Stimulated activated CD4-positive, alpha-beta T cell treated with anti-CD3 and anti-CD28 coated beads, Interleukin-1b, Interleukin-23, amount 100 ng/mL, for 1 hour (primary cell): ENCODE data around the gene HMGXB4.

Experiments
- DNase-seq, 2 donors: peaks; one replicate each; pipeline ENCODE4 v3.0.0-alpha.2; 2020; ENCODE audit warnings: low read depth in 2 of 2

HMGXB4 gene

DNA sequence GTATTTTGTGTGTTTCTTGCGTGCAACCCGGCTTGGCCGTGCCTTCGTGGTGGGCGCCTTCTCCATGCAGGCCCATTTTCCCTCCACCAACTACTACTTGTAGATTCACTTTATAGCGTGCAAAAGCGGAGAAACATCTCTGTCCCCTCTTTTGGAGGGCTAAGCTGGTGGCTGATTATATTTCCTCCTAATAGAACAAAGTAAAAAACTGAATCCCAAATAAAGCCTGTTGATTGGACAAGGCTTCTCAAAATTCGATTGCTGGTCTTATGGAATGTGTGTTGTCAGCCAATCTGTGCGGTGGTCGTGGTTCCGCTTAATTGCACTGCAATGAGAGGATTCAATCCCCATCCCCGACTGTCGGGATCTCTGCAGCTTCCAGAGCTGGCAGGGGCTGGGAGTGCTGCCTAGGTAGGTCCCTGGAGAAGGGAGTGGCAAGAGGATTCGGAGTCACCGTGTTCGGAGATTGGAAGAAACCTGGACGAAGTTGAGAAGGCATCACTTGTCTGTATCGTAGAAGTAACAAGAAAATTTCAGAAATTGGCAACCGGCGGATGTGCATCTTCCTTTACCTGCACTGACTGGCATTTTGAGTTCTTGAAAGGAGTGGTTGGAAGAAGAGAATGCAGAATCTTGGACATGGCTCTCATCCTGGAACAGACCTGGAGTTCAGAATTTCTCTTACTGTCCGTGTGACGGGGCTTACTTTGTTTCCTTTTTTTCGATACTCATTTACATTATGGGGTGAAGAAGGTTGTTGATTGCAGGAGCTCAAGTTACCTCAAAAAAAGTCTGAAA lies 1.1 kb downstream of the HMGXB4 start:
- DNase-seq: no peak

DNA sequence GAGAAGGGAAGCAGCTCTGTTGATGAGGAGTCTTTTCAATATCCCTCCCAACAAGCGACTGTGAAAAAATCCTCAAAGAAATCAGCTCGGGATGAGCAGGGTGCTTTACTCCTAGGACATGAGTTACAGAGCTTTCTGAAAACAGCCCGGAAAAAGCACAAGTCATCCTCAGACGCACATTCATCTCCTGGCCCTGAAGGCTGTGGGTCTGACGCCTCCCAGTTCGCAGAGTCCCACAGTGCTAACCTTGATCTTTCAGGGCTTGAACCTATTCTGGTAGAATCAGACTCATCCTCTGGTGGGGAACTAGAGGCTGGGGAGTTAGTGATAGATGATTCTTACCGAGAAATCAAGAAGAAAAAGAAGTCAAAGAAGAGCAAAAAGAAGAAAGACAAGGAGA lies 7.7 kb downstream of the HMGXB4 start:
- DNase-seq: no peak

DNA sequence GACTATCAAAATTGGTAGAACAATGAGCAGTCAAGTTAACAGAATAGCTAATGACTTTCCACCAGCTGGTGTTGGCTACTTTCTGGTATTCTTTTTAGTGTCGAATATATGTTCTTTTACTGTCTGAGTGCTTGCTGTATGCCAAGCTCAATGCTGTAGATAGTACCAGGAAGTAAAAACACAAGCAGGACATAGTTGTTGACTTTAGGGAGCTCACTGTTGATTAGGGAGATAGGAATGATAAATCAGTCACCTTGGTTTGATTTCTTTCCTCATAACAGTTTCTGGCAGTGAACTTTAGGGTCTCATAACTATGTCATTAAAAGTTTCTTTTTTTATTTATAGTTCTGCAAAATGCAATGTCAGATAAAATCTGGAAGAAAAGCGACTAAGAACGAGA lies 9.0 kb downstream of the HMGXB4 start:
- no peak for DNase-seq

DNA sequence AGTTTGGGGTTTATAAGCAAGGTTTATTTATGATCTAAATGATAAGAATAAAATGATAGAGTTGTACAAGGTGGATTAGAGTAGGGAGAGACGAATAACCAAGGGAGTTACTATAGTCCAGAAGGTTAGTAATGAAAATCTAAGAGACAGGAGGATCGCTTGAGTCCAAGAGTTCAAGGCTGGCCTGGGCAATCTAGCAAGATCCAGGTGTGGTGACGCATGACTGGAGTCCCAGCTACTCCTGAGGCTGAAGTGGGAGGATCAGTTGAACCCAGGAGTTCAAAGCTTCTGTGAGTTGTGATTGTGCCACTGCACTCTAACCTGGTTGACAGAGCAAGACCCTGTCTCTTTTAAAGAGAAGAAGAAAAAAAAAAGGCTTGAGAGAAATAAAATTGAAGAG lies 12.3 kb downstream of the HMGXB4 start:
- no peak for DNase-seq

DNA sequence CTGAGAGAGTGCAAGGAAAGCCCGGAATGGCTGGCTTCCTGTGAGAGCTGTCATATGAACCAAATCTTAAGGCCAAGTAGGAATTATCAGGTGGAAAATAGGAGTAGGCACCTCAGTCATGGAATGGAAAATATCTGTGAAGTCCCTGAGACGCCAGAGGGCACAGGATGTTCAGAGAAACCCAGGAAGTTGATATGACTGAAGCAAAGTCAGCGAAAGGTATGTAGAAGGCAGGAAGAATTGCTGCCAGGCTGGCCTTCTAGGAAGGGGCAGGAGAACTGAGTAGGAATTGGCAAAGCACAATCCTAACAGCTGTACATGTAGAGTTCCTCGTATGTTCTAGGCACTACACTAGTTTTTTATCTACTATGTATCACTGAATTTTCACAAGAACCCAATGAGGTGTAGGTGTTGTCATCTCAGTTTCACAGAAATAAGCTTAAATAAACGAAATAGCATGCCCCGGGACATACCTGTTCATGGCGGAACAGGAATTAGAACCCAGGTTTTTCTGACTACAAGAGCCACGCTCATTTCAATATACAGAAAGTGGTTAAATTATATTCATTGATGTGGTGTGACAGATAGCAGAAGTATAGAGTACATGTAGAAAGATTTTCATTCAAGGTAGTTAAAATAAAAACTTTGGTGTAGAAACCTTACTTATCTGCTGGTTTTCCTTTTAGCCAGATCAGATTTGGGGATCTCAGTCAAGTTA lies 17.0 kb downstream of the HMGXB4 start:
- DNase-seq: no peak

DNA sequence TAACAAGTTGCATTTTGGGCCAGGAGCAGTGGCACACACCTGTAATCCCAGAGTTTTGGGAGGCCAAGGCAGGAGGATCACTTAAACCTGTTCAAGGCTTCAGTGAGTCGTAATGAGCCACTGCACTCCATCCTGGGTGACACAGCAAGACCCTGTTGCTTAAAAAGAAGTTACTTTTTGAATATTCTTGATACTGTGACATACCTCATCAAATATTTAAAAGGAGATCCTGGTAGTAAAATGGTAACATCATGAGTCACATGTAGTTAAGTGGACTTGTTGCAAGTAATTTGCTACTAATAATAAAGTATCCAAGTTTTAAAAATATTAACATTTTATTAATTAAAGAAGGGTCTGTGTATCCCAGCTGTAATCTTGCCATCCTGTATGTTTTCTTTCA lies 18.3 kb downstream of the HMGXB4 start:
- no peak for DNase-seq

DNA sequence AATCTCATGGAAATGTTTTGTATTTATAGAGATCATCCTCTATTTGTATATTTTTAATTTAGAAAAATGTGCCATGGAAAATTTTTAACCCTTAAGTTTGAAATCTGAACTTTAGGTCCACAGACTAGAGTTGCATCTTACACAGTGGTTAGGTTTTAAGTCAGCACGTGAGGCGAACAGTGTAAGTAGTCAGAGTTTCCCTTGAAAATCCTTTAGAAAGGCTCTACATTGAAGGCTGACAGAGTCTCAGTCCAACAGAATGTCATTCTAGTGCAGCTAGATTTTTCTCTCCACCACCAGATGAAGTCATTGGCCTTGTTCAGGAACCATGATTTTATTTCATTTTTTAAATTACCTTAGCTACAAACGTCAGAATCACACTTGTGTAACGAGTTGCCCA lies 18.7 kb downstream of the HMGXB4 start:
- DNase-seq: no peak

DNA sequence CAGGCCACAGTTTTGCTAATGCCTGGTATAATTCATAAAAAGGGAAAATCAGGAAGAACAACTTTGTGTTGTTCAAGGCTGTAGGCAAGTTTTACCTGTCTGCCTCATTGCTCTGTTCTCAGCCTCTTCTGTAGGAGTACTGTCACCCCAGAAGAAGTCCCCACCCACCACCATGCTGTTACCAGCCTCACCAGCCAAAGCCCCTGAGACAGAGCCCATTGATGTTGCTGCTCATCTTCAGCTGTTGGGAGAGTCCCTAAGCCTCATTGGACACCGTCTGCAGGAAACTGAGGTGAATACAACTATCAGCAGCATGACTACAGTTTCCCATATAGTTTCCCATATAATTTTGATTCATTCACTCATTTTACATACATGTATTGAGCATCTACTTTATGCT lies 30.8 kb downstream of the HMGXB4 start:
- DNase-seq: no peak

DNA sequence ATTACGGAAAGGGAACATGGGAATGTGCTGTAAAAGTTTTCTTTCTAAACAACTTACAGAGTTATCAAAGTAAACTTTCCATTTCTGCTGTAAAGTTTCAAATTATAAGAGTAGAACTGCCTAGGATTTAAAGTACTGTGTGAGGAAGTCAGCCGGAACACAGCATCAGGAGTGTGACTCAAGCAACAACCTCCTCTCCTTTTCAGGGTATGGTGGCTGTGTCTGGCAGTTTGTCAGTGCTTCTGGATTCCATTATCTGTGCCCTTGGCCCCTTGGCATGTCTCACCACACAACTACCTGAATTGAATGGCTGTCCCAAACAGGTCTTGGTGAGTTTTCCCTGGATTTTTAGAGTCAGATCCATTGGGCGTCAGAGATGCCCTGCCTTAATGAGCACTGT lies 35.5 kb downstream of the HMGXB4 start:
- no peak for DNase-seq

DNA sequence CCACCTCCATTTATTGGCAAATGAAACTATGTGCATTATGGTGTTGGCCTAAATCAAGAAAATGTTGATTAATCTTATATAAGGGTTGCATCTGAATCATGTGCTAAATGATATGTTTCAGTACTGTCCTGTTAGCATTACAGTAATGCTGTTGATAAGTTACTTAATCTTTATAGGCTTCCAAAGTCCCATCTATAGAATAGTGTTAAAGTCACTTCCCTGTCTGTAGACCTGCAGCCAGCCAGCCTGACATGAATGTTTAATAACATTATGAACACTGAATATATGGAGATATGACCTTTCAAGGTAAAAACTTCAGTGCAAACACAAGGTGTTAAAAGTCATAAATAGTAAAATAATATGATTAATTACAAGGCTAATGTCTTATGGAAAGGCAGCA lies 38.8 kb downstream of the HMGXB4 start:
- no peak for DNase-seq

DNA sequence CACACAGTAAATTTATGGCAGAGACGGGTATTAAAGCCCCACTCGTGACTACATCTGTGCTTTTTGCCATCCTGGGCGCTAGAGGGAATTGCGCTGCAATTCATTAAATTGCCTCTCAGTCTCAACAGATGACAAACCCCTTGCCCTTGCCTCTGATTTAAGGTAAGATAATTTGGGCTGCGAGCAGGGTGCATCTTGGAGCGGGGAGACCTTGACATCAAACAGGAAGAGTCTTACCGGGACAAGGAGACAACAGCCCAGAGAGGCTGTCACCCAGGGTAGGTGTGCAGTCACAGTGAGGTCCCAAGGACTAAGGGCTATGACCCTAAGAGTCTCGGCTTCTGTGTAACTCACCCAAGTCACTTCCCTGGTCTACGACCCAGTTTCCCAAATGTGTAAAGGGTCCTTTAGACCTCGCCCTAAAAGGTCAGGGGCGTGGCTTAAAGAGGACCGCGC lies 42.0 kb downstream of the HMGXB4 start:
- no peak for DNase-seq

DNA sequence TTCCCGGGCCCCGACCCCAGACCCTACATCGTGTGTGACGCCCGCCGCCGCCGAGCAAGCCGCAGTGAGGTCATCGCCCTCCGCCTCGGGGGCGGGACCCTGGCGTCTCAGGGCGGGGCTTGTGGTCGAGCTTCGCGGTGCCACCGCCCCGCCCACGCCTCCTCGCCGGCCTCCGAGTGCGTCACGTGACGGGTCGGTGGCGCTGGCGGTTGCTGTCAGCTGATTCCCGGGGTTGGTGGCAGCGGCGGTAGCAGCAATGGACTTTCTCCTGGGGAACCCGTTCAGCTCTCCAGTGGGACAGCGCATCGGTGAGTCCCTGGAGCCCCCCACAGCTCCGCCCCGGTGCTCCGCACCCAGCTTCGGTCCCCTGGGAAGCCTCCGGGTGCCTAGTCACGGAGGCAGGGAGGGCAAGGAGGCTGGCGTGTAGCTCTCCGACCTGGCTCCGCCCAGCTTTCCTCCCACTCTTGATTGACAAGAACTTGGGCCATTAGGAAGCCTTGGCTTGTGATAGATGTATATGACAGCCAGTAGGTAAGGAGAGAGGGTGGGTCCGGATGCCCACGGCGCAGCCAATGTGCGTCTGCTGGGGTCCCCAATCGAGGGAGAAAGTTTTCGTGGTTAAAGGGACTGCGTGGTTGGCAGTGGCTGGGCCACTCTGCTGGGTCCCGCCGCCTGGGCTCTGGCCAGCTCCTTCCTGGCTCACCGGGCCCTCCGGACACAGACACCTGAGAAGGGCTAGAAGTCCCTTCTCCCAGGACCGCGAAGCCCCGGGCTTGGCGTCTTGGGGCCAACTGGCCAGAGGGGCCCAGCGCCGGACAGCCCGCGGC lies 42.6 kb downstream of the HMGXB4 start, which contains the start of gene TOM1:
Gene TOM1 (plus strand): TSS at position 222 of the 827 bp plus-strand sequence. CDS start 35 bp downstream, at position 257.
- DNase-seq: peak; percentile 95 to 96

DNA sequence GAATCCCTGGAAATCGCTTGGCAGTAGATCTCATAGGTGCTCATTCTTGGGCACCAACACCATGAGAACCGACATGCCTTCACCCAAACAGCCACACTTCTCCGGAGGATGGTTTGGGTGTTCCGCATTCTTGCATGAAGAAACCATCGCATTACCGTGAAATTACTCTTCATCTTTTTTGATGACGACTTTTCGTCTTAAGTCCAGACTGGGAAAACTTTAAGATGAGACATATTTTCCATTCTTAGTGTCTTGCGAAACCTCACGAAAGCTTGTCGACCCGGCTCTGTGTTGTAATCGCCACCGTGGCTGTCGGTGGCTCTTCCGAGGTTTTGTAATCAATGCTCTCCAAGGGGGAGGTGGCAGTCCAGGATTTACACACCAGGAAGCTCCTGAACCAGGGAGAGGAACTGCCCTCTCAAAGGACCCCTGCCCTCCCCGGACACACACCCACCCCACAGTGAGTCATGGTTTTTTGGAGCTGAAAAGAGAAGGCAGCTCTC lies 44.1 kb downstream of the HMGXB4 start:
- DNase-seq: no peak

DNA sequence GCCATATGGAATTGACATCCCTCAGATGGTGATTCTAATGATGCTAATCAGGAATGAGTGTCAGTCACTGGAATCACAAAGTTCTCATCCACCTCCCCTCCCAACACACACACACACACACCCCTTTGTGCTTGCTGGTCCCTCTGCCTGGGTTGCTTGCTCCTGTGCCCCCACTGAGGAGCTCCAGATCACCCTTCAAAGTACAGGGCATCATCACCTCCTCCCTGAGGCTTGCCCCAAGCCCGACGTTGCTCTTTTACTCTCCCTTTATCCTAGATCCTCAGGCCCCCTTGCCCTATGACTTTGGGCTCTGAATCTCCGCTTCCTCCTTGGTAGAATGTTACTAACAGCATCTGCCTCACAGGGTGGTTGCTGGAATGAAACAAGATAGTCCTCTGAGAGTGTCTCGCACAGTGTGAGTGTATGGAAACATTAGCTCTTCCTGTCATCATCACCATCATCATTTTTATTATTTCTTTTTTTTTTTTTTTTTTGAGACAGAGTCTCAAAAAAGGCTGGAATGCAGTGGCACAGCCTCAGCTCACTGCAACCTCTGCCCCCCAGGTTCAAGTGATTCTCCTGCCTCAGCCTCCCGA lies 45.8 kb downstream of the HMGXB4 start:
- DNase-seq: no peak

DNA sequence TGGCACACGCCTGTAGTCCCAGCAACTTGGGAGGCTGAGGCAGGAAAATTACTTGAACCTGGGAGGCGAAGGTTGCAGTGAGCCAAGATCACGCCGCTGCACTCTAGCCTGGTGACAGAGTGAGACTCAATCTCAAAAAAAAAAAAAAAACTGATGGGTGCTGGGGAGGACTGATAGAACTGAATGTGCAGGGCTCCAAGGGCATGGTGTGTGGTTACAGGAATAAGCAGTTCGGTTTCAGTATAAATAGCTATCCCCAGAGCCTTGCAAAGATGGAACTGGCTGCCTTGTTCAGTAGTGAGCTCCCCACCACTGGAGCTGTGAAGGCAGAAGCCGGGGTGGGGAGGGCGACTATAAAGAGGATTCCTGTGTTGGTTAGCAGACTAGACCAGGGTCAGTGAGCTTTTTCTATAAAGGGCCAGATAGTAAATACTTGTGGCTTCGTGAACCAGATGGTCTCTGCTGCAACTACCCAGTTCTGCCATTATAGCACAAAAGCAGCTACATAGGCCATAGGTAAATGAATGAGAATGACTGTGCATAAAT lies 48.3 kb downstream of the HMGXB4 start:
- no peak for DNase-seq

DNA sequence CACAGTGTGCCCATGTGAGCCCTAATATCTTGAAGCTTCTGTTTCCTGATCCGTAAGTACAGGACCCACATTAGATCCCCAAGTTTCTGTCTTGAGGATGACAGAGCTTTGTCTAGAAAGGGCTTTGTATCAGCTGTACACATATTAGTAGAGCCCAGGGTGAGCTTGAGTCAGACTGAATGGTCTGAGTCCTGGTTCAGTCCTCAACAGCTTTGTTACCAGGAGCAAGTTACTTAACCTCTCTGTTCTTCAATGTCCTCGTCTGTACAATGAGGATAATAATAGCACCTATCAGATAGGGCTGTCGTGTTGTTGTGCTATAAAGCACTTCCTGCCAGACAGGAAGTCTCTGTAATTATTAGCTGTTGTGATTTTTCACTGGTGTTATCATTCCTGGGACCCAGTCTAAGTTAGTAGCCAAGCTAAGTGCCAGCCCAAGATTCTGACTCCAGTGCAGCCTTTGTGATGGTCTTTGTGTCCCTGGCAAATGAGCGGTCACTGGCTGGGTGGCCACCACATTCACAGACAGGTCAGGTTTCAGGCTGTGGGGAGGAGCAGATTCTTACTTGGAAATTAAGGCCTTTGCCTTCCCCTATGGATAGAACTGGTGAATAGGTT lies 49.2 kb downstream of the HMGXB4 start:
- DNase-seq: no peak

DNA sequence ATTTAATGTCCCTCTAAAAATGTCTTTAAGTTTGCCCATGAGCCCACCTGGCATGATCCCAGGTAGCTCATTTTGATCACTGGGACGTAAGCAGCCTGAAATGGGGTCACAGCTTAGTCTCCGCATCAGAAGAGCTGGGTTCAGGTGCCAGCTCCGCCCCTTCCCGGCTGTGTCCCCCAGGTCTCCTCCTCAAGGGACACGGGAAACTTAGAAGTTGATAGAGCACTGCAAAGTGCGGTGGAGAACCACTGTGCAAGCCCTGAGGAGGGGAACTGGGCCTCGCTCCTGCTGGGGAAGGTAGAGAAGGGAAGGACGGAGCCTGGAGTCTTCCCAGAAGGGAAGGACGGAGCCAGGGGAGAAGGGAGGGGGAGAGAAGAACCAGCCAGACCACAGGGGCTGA lies 50.1 kb downstream of the HMGXB4 start:
- DNase-seq: no peak

DNA sequence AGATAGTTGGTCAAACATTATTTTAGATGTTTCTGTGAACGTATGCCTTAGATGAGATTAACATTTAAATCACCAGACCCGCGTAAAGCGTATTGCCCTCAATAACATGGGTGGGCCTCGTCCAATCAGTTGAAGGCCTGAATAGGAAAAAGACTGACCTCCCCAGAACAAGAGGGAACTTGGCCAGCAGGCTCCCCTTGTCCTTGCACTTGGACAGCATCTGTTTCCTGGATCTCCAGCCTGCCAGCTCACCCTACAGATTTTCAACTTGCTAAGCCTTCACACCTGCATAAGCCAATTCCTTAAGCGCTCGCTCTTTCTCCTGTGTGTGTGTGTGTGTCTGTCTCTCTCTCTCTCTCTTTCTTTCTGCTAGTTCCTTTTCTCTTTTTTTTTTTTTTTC lies 50.6 kb downstream of the HMGXB4 start:
- no peak for DNase-seq

DNA sequence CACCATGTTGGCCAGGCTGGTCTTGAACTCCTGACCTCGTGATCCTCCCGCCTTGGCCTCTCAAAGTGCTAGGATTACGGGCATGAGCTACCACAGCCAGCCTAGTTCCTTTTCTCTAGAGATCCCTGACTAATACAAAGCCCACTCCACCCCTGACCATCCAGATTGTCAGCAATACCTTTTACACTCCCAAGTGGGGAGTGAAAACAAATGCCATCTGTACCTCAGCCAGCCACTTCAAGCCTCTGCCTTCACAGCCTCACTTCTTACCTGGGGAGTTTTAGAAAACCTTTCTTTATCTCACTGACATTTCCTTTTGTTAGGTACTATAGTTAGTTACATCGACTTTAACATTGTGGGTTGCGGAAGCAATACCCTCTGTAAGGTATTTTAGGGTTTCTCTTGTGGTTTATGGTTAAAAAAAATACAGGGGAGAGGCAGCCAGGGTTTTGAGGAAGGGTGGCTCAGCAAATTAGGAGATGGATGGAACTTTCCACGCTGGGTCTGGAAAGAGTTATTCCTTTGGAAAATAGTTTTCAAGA lies 51.3 kb downstream of the HMGXB4 start:
- no peak for DNase-seq
